Measurements from ENCODE around the gene PGM2L1.
"Not testable (repeated sequence)": the region's sequence is repeated elsewhere in the genome, so short reads cannot be mapped to it uniquely, and the experiment has no call there.

Gene PGM2L1

DNA sequence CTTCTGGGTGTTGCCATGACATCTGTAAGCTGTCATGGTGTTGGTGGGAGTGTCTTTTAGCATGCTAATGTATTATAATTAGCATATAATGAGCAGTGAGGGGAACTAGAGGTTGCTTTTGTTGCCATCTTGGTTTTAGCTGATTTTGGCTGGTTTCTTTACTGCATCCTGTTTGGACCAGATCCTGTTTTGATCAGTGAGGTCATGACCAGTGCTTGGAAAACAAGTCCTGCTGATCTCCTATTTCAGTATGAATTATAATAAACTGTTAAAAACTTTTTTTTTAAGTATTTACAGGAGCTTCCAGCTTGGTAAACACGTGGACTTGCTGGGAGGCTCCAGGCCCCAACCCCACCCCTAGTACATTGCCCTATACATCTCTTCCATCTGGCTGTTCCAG is 56.3 kb downstream of the PGM2L1 start:
- no peak for DNase-seq (ENCODE audit: low read depth in 3 of 3, low spot score in 1 of 3)

DNA sequence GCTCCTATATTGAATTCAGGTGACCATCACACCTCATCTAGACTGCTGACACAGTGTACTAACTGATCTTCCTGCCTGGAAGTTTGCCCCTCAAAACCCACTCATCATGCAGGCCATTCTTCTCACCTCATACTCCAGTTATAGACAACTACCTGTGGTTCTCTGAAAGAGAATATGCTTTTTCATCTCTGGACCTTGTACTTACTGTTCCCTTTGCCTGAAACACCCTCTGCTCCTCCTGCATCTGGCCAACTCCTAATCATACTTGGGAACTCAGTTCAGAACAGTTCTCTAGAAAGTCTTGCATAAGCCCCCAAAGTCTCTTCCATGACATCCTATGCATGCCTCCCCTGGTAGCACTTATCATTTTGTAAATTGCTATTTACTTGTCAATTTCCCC is 58.6 kb downstream of the PGM2L1 start:
- no peak for DNase-seq (ENCODE audit: low read depth in 3 of 3, low spot score in 1 of 3)

DNA sequence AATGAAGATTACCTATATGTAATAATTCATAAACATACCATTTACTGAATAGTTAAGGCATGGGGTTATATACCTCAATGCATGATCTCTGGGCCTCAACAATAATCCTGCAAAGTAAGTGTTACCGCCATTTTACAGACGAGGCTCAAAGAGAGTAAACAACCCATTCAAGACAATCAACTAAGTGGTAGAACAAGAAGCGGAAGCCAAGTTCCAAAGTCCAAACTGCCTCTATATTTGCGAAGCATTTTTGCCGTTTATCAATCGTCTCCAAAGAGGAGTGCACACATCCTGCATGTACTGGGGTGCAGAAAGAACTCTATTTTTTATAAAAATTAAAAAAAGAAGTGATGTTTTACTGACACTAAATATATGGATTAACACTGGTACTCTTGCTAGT is 59.3 kb downstream of the PGM2L1 start:
- DNase-seq (ENCODE audit: low read depth in 3 of 3, low spot score in 1 of 3): no peak

DNA sequence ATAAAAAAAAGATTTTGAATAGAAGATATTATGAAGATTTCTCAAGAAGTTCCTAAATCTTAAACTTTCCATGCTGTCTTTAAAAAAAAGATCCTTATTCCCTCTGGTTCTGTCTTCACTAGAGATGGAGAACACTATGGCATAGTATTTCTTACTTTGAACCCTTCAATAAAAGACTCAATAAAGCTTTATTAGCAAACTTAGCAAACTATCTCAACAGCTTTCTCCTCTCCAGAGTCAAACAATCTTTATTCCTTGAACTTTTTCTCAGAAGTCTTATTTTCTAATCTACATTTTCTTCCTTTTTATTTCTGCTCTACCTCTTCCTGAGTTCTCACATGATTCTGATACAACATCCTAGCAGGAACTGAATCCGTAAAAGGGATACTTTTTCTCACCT is 65.0 kb downstream of the PGM2L1 start:
- DNase-seq (ENCODE audit: low read depth in 3 of 3, low spot score in 1 of 3): no peak

DNA sequence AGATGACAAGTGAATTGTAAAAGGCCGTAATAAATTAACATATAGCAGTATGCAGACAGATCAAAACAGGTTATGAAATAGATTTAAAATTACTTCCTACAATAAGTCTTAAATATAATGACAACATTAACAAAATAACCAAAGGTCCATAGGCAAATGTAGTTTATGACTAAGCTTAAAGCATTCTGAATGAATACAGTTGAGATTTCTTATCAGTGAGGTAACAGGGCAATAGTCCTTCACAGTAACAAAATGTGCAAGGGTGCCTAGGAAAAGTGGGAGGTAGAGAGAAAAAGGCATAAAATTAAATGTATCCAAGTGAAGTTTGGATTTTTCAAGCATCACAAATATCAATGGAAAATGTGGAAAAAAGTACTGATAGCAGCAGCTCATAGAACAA is 65.9 kb downstream of the PGM2L1 start:
- no peak for DNase-seq (ENCODE audit: low read depth in 3 of 3, low spot score in 1 of 3)

DNA sequence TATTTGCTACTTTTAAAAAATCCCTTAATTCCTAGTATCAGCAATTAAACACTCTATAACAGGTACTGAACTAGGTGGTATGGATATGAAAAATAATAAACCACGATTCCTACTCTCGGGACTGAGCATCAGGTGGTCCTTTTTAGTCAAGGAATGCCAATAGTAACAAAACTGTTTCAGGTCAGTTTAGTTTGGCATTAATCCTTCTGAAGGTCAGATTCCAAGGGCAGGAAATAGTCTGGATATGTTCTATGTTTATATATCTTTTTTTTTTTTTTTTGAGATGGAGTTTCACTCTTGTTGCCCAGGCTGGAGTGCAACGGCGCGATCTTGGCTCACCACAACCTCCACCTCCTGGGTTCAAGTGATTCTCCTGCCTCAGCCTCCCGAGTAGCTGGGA is 67.2 kb downstream of the PGM2L1 start:
- DNase-seq (ENCODE audit: low read depth in 3 of 3, low spot score in 1 of 3): not testable (repeated sequence)

DNA sequence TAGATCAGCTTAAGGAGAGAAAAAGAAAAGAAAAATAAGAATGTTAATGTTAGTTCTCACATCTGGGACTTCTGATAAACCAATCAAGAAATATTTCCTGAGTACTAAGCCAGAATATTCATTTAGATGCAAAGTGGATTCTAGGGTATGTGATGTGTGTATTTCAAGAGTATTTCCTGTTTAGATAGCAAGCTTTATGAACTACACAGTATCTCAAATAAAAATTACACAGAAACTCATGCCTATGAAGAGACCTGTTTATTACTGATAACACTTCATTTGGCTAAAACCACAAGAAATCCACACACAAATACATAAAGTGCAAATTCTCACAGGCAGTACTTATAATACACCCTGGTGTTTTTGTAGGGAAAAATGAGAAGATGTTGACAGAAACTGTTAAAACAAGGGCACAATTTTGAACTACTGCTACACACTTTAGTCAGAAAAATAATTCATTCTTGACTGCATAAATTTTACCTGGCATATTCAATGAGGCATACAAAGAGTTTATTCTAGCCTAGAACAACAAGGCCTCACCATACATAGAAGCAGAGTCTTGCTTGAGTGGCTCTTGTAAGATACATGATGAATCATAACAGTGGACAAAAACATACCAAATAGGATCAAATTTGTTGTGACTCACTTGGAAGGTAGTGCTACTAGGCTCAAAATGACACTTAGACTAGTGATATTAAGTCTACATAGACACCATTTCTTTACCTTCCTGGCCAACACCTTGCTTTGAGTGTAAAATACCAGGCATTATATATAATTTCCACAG is 68.0 kb downstream of the PGM2L1 start:
- DNase-seq (ENCODE audit: low read depth in 3 of 3, low spot score in 1 of 3): no peak

DNA sequence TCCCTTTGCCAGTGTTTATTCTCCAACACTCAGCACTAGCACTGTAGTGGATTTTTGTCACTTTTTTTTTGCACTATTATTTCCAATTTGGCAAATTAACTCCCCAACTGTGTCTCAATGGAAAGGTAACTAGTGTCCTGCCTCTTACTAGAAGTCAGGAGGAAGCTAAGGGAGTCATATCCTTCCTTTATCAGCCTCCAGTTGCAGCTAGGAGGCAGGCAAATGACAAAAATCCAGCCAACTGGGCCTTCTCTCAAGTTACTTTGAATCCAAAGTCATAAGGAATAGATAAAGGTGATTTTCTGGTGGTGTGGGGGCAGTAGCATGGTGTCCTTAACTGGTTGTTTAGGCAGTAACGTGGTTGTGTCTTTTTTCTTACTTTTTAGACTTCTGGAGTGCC is 71.2 kb downstream of the PGM2L1 start:
- DNase-seq (ENCODE audit: low read depth in 3 of 3, low spot score in 1 of 3): no peak

DNA sequence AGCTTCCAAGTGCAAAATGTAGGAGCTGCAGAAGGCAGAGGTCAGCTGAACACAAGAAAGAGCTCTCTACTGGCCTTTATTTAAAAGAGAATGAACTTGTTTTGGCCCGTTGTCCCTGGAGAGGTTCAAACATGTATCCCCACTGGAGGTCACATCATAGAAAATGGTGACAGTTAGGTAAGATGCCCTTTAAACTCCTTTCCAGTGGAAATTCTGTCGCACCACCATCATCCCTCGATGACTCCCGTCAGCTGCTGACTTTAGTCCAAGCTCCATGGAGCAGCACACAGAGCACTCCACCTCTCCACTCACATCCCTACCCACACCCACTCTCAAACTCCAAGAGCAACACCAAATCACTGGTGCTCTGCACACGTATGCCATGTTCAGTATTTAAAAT is 71.6 kb downstream of the PGM2L1 start:
- DNase-seq (ENCODE audit: low read depth in 3 of 3, low spot score in 1 of 3): no peak

DNA sequence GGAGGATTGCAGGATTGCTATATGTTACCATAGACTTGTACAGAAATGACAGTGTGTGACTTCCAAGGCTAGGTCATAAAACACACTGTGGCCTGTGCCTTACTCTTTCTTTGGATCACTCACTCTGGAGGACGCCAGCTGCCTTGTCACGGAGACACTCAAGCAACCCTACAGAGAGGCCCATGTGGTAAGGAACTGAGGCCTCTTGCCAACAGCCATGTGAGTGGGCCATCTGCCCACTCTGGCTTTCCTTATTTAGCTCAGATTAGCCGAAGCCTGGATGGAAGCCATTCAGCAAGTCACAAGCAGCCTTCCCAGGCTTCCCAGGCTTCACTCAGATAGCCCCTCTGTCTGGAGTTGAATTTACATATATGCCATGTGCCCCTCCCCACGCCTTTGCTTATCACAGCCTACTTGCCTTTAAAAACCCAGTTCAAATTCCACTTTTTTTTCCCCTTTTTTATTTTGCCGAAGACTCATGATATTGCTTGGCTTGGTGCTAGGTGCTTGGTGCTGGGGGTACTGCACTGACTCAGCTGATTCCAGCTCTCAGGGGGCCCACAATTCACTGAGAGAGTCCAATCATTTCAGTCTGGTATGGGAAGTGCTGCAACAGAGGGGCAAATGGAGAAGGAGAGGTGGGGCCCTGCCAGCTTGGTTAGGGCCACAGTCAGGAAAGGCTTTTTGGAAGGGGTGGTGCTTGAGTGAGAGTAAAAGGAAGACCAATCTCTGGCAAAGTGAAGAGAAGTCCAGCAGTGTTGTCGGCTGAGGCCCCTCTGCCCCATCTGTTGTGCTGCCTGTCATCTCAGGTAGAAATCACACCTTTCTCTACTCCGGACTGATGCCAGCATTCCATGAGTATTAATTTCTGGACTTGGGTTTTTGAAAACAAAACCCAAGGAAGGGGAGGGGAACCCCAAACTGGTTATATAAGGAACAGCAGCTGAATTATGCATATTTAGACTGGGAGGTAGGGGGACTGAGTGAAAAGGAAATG is 72.3 kb downstream of the PGM2L1 start:
- DNase-seq (ENCODE audit: low read depth in 3 of 3, low spot score in 1 of 3): no peak

DNA sequence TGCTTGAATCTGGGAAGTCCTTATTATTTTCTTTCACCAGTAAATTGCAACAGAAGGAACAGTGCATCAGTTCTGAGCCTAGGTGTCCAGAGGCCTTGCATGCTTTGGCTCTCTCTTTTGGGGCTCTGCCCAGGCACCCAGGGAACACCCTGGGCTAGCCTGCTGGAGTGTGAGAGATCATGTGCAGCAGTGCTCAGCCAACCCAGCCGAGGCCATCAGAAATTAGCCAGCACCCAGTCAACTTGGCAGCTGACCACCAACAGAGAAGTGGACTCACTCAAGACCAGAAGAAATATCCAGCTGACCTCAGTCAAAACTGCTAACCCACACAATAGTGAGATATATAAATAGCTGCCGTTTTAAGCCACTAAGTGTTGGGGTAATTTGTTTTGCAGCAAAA is 75.6 kb downstream of the PGM2L1 start:
- no peak for DNase-seq (ENCODE audit: low read depth in 3 of 3, low spot score in 1 of 3)

DNA sequence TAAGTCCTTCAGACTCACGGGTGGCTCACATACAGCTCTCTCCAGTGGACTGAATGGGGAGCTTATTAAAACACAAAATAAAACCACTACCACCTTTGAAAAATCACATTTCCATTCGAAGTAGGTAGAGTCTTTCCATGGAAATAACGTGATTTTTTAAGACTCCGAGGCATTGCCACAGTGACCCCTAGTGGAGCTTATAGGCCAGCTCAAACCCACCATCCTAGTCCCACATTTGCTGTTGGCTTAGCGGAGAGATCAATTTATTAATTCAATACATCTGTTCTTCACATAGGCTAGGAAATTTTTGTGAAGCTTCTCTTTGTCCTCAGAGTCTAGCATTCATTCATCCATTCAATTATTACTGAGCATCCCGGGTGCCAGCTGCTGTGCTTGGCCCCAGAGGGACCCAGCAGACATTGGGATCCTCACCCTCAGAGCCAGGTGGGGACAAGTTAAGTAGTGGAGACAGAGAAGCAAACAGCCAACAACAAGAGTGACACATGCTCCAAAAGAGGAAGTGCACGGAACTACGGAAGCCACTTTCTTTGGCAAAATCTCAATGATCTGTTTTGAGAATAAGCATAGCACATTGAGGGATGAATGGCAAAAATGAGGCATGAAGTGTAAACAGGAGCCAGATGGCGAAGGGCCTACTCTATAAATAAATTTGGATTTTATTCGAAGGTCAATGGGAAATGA is 76.6 kb downstream of the PGM2L1 start:
- DNase-seq (ENCODE audit: low read depth in 3 of 3, low spot score in 1 of 3): no peak

DNA sequence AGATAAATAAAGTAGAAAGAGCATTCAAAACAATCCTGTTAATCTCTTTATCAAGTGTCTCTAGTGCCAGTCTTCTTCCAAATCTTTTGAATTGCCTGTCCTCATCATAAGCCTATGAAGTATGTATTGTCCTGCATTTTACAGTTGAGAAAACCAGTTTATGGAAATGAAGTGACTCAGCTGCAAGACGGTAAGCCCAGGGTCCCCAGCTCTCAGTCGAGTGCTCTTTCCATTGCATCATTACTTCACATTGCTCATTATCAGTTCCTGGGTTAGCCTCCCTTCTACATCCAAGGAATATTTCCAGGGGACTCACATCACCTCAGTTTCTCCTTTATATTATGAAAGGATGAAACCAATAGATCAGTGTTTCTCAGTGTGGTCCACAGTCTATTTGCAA is 77.7 kb downstream of the PGM2L1 start:
- no peak for DNase-seq (ENCODE audit: low read depth in 3 of 3, low spot score in 1 of 3)

DNA sequence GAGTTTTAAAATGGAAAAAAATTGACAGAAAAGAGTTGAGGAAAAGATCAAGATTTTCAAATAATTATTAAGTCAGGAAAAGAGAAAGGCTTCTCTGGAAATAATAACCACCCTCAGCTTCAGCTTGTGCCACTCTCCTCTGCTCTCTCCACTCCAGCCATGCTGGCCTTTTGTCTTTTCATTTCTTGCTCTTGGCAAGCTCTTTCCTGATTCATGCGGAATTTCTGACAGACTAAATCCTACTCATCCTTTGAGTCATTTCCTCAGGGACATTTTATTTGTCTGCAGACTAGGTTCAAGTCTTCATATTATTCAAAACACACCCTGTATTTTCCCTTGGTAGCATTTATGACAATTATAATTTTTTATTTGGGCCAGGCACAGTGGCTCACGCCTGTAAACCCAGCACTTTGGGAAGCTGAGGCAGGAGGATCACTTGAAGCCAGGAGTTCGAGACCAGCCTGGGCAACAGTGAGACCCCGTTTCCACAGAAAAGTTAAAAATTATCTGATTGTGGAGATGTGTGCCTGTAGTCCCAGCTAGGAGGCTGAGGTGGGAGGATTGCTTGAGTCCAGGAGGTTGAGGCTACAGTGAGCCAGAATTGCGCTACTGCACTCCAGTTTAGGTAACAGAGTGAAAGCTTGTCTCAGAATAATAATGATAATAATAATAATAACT is 79.0 kb downstream of the PGM2L1 start:
- no peak for DNase-seq (ENCODE audit: low read depth in 3 of 3, low spot score in 1 of 3)

DNA sequence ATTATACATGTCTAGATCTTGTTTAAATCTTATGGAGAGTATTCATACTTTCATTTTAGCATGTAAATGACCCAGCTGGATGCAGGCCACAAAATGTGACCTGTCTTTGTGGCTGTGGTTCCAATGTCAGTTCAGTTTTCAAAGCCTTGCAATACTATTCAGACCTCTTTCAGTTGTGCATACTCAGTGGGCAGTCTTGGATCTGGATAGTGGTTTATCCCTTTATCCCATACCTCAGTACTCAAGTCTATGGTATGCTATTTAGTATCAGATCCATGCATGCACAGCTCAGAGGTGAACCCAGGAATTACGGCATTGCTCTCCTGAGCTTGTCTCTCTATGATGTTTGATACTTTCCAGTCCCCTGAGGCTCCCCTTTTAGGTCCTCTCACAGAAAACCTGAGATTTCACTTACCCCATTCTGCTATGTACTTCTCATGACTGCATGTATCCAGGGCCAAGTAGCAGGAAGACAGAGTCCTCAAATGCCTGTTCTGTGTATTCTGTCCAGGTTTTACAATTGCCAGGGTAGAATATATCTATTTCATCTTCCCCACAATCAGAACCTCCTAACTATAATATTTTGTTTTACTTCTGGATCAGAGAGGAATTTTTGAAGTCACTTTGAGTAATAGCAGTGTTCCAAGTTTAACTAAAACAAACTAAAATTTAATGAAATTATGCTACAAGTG is 79.8 kb downstream of the PGM2L1 start:
- DNase-seq (ENCODE audit: low read depth in 3 of 3, low spot score in 1 of 3): no peak

DNA sequence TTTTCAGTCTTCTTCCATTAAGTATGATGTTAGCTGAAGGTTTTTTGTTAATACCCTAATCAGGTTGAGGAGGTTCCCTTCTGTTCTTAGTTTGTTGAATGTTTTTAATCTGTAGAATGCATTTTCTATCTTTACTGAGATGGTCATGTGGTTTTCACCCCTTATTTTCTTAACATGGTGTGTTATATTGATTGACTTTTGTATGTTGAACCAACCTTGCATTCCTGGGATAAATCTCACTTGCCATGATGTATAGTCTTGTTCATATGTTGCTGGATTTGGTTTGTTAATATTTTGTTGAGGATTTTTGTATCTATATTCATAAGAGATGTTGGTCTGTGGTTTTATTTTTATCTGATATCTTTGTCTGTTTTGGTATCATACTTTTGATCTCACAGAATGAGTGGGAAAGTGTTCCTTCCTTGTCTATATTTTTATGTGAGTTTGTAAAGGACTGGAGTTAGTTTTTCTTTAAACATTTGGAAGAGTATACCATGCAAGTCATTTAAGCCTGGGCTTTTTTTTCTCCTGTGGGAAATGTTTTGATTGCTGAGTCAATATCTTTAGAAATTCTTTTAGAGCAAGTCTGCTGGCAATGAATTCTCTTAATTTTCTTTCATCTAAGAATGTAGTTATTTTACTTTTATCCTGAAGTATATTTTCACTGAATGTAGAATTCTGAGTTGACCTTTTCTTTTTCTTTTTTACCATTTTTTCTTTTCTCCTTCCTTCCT is 81.3 kb downstream of the PGM2L1 start:
- no peak for DNase-seq (ENCODE audit: low read depth in 3 of 3, low spot score in 1 of 3)

DNA sequence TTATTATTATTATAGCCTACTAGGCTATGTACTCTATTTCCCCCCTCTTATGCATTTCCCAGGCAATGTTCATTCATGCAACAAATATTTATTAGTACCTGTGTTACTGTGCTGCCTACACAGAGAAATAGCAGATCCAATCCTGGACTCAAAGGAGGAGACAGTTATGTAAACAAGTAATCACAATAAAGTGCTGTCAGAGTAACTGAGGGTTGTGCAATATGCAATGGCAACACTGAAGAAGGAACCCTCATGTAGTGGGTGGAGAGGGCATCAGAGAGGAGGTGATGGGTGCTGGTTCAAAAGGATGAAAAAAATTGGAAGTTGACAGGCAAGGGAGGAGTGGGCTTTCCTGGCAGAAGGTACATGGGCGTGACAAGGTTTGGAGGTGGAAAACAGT is 85.9 kb downstream of the PGM2L1 start:
- DNase-seq (ENCODE audit: low read depth in 3 of 3, low spot score in 1 of 3): no peak

DNA sequence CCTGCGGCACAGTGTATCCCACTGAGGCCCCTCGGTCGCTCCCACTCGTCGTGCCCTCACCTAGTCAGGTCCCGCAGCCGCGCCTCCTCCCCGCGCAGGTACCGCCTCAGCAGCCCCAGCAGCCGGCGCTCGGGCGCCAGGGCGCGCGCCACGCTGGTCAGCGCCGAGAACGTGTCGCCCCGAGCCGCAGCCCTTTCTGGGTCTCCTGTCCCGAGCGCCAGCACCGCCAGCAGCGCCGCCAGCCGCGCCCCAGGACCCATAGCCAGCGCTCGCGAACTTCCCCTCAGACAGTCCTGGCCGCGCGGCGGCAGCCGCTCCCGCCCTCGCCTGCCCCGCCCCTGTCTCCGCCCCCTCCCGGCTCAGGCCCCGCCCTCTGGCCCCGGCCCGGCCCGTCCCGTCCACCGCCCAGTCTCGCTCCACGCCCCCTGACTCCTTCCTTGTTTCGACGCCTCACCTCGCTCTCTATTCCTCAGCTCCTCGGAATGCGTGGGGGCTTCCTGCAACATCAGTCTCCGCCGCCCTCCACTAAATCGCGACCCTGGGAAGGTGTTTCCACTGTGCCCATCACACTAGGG is 86.8 kb downstream of the PGM2L1 start, which contains the start of gene P4HA3:
TSS of gene P4HA3 (minus strand) at position 289 of the 575 bp plus-strand sequence. CDS start at position 260, 29 bp downstream.
- DNase-seq (ENCODE audit: low read depth in 3 of 3, low spot score in 1 of 3): peak in 1 of 3 donors; percentile 54

DNA sequence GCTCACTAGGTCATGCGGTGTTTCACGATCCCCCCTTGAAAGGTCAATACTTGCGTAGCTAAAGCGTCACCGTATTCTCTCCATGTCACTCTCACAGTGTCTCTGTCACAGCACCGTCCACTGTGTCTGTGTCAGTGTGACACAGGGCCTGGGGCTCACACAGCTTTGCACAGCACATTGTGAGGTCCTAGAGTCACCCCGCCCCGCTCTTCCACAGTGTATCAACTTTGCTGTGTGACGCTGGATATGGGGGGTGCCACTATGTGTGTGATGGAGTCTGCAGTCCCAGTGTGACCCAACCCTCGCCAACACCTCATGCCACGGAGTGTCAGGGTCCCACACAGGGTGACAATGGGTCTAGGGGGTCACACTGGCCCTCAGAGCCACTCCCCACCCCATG is 87.4 kb downstream of the PGM2L1 start:
- DNase-seq (ENCODE audit: low read depth in 3 of 3, low spot score in 1 of 3): no peak
